Stimulated activated CD8-positive, alpha-beta memory T cell treated with anti-CD3 and anti-CD28 coated beads, Interleukin-4, amount 100 ng/mL, for 24 hours (primary cell): ENCODE measurements around the gene KRTAP10-2.

Source experiments
- DNase-seq: peaks from one replicate; pipeline ENCODE4 v3.0.0-alpha.2; 2020; ENCODE audit warnings: low read depth

KRTAP10-2 gene

GRCh38 chr21:44526096-44526997 is 25.0 kb downstream of the KRTAP10-2 start:
- DNase-seq, result no peak

- DNase-seq, result no peak
Observed at GRCh38 chr21:44525391-44526095, 25.8 kb downstream of the KRTAP10-2 start.

- no peak for DNase-seq
Observed at GRCh38 chr21:44524414-44525371, 26.6 kb downstream of the KRTAP10-2 start.

- no peak for DNase-seq
Observed at GRCh38 chr21:44523567-44524413, 27.5 kb downstream of the KRTAP10-2 start.

GRCh38 chr21:44522753-44523204 is 28.5 kb downstream of the KRTAP10-2 start:
- DNase-seq, result no peak

- no peak for DNase-seq
Observed at GRCh38 chr21:44521928-44522752, 29.2 kb downstream of the KRTAP10-2 start.

- no peak for DNase-seq
Observed at GRCh38 chr21:44521301-44521927, 29.9 kb downstream of the KRTAP10-2 start.

GRCh38 chr21:44520326-44521300 is 30.7 kb downstream of the KRTAP10-2 start:
- DNase-seq, result no peak

GRCh38 chr21:44519346-44520325 is 31.7 kb downstream of the KRTAP10-2 start:
- DNase-seq, result no peak

GRCh38 chr21:44518686-44519085 is 32.6 kb downstream of the KRTAP10-2 start:
- DNase-seq, result no peak

GRCh38 chr21:44517175-44517899 is 34.0 kb downstream of the KRTAP10-2 start:
- no peak for DNase-seq

- DNase-seq, result no peak
Observed at GRCh38 chr21:44516828-44517174, 34.5 kb downstream of the KRTAP10-2 start.

- no peak for DNase-seq
Observed at GRCh38 chr21:44516342-44516741, 35.0 kb downstream of the KRTAP10-2 start.

- no peak for DNase-seq
Observed at GRCh38 chr21:44515359-44516165, 35.7 kb downstream of the KRTAP10-2 start.

- DNase-seq, result no peak
Observed at GRCh38 chr21:44514746-44515358, 36.5 kb downstream of the KRTAP10-2 start.
